DND-41 (cell line): ENCODE measurements around the gene PSMD6.

Experiments used
- ATAC-seq: fragments of 200-7000 bp; cut with Tn5 transposase; 3 replicates; pipeline ENCODE4 v1.9.1; 2021; ENCODE audit warnings: low read depth; ENCODE audit not compliant: insufficient read depth
- DNase-seq: peaks from one replicate; pipeline ENCODE4 v3.0.0-alpha.2; 2020
- H2AFZ ChIP-seq: 2 replicates; pipeline ENCODE4 v1.6.0; 2012; ENCODE audit warnings: low read depth, low read length
- H3K27ac ChIP-seq: 2 replicates; pipeline ENCODE4 v1.5.1; 2012; ENCODE audit warnings: low read length, inconsistent platforms
- H3K27me3 ChIP-seq: fragments of 200-600 bp; sonication (generic); 2 replicates; pipeline ENCODE4 v1.6.0; 2012; ENCODE audit warnings: low read length, mild to moderate bottlenecking, inconsistent platforms; ENCODE audit not compliant: insufficient read depth, poor library complexity
- H3K36me3 ChIP-seq: 2 replicates; pipeline ENCODE4 v1.5.1; 2012; ENCODE audit warnings: low read length, inconsistent platforms; ENCODE audit not compliant: insufficient read depth
- H3K4me1 ChIP-seq: 2 replicates; pipeline ENCODE4 v1.5.1; 2012; ENCODE audit warnings: mild to moderate bottlenecking, low read length; ENCODE audit not compliant: insufficient read depth
- H3K4me2 ChIP-seq: 2 replicates; pipeline ENCODE4 v1.6.0; 2012; ENCODE audit warnings: mild to moderate bottlenecking, moderate library complexity, low read length, inconsistent platforms; ENCODE audit not compliant: insufficient read depth
- H3K4me3 ChIP-seq, 2 experiments: fragments of 200-600 bp in 1 of 2; shearing (Covaris generic) in 1 of 2; 2 replicates each; pipeline ENCODE4 v1.5.1; 2012 to 2016; ENCODE audit warnings: inconsistent platforms in 2 of 2, low read length in 2 of 2, mild to moderate bottlenecking in 2 of 2, low read depth in 1 of 2, moderate library complexity in 1 of 2
- H3K79me2 ChIP-seq: 2 replicates; pipeline ENCODE4 v1.6.0; 2012; ENCODE audit warnings: low read length, inconsistent platforms; ENCODE audit not compliant: insufficient read depth
- H3K9ac ChIP-seq: 2 replicates; pipeline ENCODE4 v1.6.0; 2012; ENCODE audit warnings: low read depth, mild to moderate bottlenecking, inconsistent platforms, low read length, moderate library complexity
- H3K9me3 ChIP-seq: 2 replicates; pipeline ENCODE4 v1.5.1; 2012; ENCODE audit warnings: low read length, moderate library complexity, mild to moderate bottlenecking, inconsistent platforms; ENCODE audit not compliant: insufficient read depth, severe bottlenecking
- H4K20me1 ChIP-seq: 2 replicates; pipeline ENCODE4 v1.6.0; 2012; ENCODE audit warnings: low read length; ENCODE audit not compliant: insufficient read depth
- CTCF ChIP-seq: IDR thresholded peaks from 2 replicates; pipeline ENCODE4 v1.5.1; 2012; ENCODE audit warnings: borderline replicate concordance, low read length, moderate library complexity, mild to moderate bottlenecking; ENCODE audit not compliant: poor library complexity, severe bottlenecking; ENCODE audit errors: extremely low read depth
- EZH2 ChIP-seq: IDR thresholded peaks from 3 replicates; pipeline ENCODE4 v1.6.1; 2012; ENCODE audit warnings: borderline replicate concordance, low read depth, mild to moderate bottlenecking, moderate library complexity, low read length, inconsistent platforms; ENCODE audit not compliant: severe bottlenecking

Gene PSMD6

GRCh38 chr3:64003589-64003988, 19.7 kb downstream of the PSMD6 start:
- H3K36me3 ChIP-seq = peaks cover 87% of the 10 kb centered on the region

GRCh38 chr3:64002233-64002632, 21.1 kb downstream of the PSMD6 start:
- Histone ChIP-seq H3K9ac (no peak overlapping the region), H3K27ac (no peak overlapping the region), H4K20me1 (no peaks in the 10 kb centered on the region; the same call in 1 of the 2 replicates), H3K9me3 (no peaks in the 10 kb centered on the region), H3K79me2 (no peaks in the 10 kb centered on the region), H3K27me3 (no peaks in the 10 kb centered on the region), H3K4me3 (no peak overlapping the region), H3K36me3 (peaks cover 88% of the 10 kb centered on the region), H3K4me1 (no peaks in the 10 kb centered on the region), H2AFZ (no peak overlapping the region), H3K4me2 (no peak overlapping the region)
- DNase-seq (no peak), ATAC-seq (no peak)
- TF ChIP-seq CTCF (no peak), EZH2 (no peak)

More at GRCh38 chr3:64003589-64003988, 19.7 kb downstream of the PSMD6 start:
- Histone ChIP-seq H3K9me3 (no peaks in the 10 kb centered on the region), H3K4me2 (no peak overlapping the region), H3K4me3 (no peak overlapping the region), H3K9ac (no peak overlapping the region), H4K20me1 (no peaks in the 10 kb centered on the region; the same call in 1 of the 2 replicates), H2AFZ (no peak overlapping the region), H3K4me1 (no peaks in the 10 kb centered on the region), H3K27ac (no peak overlapping the region), H3K27me3 (no peaks in the 10 kb centered on the region), H3K79me2 (no peaks in the 10 kb centered on the region)
- TF ChIP-seq EZH2 = no peak
- no peak for TF ChIP-seq CTCF
- no peak for ATAC-seq
- no peak for DNase-seq

- no peaks in the 10 kb centered on the region for H3K9me3 ChIP-seq
- no peaks in the 10 kb centered on the region; the same call in 1 of the 2 replicates for H4K20me1 ChIP-seq
- DNase-seq (no peak), ATAC-seq (no peak)
- no peak overlapping the region for H2AFZ ChIP-seq
- H3K9ac ChIP-seq = no peak overlapping the region
- H3K36me3 ChIP-seq = peaks cover 88% of the 10 kb centered on the region
- TF ChIP-seq EZH2 = no peak
- H3K4me2 ChIP-seq = no peak overlapping the region
- no peak overlapping the region for H3K4me3 ChIP-seq
- no peak overlapping the region for H3K27ac ChIP-seq
- no peaks in the 10 kb centered on the region for H3K4me1 ChIP-seq
- no peaks in the 10 kb centered on the region for H3K79me2 ChIP-seq
- H3K27me3 ChIP-seq = no peaks in the 10 kb centered on the region
Measured at GRCh38 chr3:64000453-64001055, 22.7 kb downstream of the PSMD6 start.

DNA sequence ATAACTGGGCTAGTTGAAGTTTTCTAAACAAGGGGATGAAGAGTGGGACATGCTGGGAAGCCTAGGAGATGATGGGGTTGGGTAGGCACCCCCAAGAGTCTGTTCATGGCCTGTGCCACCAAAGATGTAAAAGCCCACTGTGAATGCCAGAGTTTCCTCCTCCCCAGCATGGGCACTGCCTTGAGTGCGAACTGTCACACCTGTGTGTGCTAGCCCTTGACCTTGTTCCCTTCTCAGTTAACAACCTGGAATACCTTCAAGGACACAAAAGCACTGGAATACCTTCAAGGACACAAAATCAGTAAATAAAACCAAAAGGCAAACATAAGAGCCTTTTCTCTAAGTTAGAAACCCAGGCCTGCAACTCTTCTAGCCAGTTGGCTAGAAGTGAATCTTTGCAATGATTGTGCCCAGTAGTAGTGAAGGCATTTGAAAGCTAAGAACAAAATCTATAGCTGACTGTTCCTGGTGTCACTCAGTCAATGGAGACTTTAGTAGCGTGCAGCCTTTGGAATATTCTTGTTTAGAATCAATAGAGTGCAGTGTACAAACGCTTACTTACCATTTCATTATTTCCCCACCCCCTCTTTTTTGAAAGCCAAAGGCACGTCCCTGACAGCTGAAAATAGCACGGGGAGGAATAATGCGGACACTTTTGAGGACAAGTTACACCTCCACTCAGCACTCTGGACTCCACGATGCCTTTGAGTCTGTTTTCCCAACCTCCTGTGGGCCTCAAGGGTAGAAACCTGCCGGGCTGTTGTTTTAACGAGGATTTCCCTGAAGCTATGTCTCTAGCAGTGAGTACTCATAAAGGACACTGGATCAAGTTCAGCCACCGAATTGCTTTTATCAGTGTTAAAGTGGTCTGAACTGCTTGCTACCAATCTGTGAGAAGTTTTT, 24.2 kb downstream of the PSMD6 start:
- Histone ChIP-seq H3K9ac (no peak overlapping the region), H3K27me3 (no peaks in the 10 kb centered on the region), H3K27ac (no peak overlapping the region), H2AFZ (no peak overlapping the region), H3K9me3 (no peaks in the 10 kb centered on the region), H3K79me2 (no peaks in the 10 kb centered on the region), H3K36me3 (peaks cover 88% of the 10 kb centered on the region), H3K4me3 (no peak overlapping the region), H4K20me1 (no peaks in the 10 kb centered on the region; the same call in 1 of the 2 replicates), H3K4me2 (no peak overlapping the region), H3K4me1 (no peaks in the 10 kb centered on the region)
- TF ChIP-seq CTCF (no peak), EZH2 (no peak)
- ATAC-seq (no peak), DNase-seq (no peak)
